HG02885 (cell line): ENCODE results near the gene TMIE.

Experiments used
- ATAC-seq: cut with Tn5 transposase; IDR thresholded peaks from one replicate; pipeline ENCODE4 v1.9.1; 2021; ENCODE audit warnings: mild to moderate bottlenecking; ENCODE audit not compliant: unreplicated experiment, poor library complexity

The TMIE gene

DNA sequence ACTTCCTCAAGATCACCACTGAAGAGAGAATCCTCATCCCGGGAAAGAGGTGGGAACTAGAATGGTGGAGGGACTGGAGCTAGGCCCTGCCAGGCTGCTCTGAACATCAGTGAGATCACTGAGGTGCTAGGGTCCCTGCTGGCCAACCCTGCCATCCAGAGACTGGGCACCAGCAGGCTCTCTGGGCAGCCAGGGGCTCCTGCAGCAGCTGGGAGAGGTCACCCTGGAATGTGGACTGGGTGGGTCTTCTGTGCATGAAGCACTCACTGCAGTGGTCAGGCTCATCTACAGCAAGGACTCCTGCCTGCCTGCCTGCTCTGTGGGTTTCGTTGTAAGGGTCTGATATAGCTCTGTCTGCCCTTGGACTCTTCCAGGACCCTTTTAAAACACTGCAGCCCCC, 32.6 kb upstream of the TMIE start:
- no peak for ATAC-seq

DNA sequence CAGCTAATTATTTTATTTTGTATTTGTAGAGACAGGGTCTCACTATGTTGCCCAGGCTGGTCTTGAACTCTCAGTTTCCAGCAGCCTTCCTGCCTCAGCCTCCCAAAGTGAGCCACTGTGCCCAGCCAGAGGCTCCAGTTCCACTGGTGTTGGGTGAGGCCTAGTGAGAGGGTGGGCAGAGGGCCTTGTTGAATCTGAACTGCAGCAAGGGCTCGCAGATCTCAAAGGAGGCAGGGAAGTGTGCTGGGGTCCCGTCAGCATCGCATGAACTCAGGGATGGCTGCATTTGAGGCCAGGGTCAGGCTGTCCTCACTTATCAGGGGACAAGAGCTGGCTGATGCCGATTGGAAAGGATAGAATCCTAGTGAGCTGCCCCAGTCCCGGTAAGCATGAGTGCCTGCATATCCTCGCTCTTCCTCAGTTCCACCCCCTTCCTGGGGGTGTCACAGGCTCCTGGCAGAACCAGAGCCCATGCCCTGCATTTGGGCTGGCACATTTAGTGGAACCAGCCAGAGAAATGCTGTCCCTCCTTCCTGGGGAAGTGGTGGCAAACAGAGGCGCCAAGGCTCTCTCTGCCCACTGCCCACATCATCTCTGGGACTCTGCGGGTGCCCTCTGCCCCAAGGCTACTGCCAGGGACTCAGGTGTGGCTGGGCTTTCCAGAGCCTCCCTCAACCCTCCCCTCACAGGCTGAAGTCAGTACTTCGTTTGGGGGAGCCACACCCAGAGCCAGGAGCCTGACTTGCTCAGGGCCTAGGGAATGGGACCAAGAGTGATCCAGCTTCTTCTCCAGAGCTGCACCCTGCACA, 31.8 kb upstream of the TMIE start:
- ATAC-seq: no peak

DNA sequence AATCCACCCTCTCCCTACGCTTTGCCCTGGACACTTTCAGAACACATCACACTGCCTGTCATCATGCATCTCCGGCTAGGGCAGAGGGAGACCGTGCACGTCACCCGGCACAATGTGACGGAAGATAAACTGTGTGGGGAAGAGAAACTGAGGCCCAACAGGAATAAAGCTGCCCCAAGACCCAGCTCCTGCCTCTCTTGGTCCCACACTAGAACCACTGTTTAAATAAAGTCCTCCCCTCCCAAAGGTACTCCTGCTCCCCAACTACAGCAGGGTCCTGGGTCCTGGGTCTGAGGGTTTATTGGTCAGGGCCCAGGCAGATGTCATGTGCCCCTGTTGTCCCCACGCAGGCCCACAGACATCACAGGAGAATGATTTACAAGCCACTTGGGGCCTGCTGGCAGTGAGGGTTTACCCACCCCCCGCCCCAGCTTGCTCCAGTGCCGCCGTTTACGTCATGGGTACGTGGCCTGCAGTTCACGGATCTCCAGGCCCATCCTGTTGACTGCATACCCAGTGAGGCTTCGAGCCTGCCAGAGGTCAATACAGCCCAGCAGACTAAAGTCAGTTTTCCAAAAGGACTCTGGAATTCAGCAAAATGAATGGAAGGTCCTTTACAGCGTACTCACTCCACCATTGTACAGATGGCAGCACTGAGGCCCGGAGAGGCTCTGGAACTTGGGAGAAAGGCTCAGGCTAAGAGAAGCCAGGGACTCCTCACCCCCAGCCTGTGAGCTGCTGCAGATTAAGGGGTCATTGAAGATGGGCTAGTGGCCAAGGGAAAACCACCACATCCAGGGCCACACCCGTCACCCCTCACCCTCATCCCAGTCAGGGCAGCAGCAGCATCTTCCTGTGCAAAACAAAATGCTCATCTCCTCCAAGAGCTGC, 30.9 kb upstream of the TMIE start:
- ATAC-seq: no peak

GRCh38 chr3:46670891-46671427, 30.2 kb upstream of the TMIE start:
- no peak for ATAC-seq

DNA sequence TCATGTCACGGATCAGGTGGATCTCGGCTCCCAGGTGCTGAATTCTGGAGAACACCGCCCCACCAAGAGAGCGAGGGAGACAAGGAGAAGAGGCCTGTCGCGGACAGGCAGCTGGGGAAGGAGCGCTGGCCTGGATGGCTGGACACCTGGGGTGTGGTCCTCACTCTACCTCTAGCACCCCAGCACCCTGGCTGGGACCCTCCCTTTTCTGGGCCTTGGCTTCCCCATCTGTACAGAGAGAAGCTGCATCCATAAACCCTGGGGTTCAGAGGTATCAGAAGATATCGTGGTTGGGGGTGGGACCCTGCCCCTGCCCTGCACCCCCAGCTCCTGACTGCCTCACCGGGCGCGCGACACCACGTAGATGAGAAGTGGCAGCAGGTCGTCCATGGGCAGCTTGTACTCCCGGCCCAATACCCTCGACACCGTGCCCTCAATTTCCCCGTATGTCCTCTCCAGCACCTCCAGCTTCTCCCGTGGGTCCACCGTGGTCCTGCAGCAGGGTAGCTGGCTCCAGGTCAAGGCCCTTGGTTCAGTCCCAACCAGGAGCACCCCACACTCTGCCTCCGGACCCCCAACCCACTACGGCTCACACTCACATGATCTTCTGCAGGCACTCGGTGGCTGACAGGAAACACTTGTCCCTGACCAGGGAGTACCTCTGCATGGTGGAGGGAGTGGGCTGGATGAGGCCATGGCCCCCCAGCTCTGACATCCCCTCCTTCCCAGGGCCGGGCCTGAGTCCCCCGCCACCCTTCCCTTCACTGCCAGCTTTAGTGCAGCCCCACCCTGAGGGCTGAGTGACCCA, 29.4 kb upstream of the TMIE start:
- no peak for ATAC-seq

GRCh38 chr3:46672349-46672695, 28.9 kb upstream of the TMIE start:
- no peak for ATAC-seq

GRCh38 chr3:46673151-46674030, 27.8 kb upstream of the TMIE start:
- ATAC-seq: no peak

DNA sequence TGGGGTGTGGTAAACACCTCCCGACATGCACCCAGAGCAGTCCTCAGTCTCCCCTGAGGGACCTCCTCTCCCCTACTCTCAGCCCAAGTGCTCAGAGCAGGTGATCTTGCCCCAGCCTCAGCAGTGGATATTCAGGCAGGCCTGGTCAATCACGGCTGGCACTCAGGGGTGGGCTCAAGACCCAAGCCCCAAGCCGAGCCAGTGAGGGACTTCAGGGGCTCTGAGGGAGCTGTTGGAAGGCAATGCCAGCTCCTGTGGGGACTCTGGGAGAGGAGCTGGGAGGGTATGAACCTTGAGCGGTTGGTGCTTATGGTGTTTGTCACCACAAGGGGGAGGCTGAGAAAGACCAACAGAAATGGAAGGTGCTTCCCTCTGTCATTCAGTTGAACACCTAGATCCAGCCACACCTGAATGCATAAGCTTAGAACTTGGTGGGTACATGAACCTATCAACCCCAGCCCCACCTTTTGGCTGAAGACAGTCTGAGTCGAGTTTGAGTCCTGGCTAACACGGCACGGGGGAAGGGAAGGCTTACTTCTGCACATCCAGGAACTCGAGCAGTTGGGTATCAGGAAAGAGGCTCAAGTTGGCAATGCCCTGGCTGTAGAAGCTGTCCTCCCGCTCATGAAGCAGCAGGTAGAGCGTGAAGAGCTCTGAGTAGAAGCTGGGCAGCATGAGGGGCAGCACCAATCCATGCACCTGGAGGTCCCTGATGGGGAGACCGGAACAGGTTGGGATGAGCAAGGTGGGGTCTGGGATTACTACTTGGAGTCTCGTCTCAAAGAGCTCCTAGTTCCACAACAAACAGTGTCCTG, 27.0 kb upstream of the TMIE start:
- no peak for ATAC-seq

GRCh38 chr3:46675426-46675825, 25.8 kb upstream of the TMIE start:
- no peak for ATAC-seq

GRCh38 chr3:46675843-46676567, 25.2 kb upstream of the TMIE start:
- no peak for ATAC-seq

DNA sequence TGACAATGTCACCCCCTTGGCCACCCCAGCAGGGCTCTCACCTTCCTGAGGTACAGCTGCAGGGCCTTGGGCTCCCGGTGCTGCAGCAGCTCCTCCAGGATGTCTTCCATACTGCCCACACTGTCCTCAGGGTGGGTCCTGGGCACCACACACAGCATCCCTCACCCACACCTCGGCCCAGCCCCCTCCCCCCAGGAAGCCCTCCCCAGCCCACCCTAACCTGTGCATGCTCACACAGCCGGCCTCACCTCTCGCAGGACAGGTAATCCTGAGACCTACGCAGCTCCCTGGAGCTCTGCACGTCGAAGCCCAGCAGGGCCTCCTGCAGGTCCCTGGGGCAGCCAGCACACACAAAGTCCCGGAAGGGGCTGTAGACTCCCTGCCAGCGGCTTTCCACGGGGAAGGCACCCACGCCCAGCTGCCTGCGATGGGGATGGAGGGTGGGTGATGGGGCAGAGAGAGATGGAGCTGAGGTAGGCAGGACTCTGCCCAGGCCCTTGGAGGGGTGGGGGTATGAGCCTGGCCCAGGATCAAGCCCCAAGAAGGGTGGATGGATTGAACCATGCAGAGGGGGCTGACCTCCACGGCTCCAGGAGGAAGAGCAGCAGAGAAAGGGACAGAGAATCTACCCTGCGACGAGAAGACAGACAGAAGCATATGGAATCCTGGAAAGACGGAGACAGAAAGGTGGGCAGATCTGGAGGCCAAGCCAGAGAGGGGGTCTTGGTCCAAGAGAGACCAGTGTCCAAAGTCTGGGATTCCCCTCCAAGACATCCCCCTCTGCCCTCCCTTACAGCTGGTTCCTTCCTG, 24.4 kb upstream of the TMIE start:
- no peak for ATAC-seq

DNA sequence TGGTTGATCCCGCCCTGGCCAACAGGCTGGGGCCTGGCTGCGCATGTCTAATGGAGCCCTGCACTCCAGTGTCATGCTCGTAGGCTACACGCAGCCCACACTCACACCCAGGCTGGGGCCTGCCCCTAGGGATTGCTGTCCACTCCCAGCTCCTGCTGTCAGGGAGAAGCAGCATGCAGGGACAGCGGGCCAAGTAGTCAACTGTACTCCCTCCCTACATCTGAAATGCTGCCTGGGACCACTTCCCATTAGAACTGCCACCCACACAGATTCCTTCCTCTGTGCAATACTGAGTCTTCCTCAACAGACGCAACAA, 23.8 kb upstream of the TMIE start:
- ATAC-seq: no peak

DNA sequence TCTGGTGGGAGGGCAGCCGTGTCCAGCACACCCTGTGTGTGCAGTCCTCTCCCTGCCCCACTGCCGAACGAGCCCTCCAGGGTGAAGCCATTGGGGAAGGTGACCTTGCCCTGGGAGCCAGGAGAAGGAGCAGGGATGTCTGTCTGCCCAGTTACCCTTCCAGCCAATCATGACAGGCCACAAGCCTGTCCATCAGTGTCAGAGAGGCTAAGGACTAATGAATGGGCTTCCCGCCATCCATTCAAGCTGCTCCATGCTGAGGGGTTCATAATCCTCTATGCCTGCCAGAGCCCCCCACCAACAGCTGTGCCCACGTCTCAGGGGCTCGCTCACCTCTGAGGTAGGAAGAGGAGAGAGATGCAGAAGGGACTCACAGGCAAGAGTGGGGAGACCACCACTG, 22.9 kb upstream of the TMIE start:
- no peak for ATAC-seq

DNA sequence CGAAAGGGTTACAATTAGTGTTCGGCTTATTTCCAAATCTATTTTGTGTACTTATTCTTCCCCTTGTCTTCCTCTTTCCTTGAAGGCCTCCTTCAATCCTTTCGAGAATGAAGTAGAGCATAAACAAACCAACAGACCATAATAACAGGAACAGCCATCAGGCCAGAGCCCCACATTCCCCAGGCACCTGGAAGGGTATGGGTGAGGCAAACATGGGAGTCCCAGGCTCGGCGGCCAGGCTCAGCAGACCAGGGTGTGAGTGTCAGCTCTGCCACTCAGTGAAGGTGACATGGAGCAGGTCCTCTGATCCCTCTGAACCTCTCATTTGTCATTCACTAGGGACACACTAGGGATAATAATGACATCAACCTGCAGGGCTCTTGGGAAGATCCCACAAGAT, 21.5 kb upstream of the TMIE start:
- ATAC-seq: no peak

DNA sequence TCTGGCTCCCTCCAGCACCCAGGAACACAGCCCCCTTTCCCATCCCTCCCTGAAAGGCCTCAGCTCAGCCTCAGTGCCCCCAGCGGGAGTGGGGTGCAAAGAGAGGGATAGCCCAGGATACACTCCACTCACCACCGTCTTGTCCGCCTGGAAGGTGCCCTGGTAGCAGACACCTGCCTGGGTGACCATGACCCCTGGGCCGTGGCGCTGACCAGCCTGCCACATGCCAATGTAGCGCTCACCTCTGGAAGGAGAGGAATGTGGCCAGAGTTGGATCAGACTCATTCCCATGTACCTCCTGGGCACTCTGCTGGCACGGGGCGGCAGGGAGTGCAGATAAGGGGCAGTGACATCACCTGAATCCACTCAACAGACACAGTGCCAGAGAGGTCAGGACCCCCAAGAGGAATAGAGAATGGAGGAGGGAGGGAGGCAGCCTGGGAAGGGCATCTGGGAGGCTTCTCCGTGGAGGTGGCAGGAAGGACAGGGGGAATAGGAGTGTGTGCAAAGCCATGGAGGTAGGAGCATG, 20.8 kb upstream of the TMIE start:
- ATAC-seq: no peak

- ATAC-seq: no peak
Measured at GRCh38 chr3:46681387-46681786, 19.8 kb upstream of the TMIE start.

DNA sequence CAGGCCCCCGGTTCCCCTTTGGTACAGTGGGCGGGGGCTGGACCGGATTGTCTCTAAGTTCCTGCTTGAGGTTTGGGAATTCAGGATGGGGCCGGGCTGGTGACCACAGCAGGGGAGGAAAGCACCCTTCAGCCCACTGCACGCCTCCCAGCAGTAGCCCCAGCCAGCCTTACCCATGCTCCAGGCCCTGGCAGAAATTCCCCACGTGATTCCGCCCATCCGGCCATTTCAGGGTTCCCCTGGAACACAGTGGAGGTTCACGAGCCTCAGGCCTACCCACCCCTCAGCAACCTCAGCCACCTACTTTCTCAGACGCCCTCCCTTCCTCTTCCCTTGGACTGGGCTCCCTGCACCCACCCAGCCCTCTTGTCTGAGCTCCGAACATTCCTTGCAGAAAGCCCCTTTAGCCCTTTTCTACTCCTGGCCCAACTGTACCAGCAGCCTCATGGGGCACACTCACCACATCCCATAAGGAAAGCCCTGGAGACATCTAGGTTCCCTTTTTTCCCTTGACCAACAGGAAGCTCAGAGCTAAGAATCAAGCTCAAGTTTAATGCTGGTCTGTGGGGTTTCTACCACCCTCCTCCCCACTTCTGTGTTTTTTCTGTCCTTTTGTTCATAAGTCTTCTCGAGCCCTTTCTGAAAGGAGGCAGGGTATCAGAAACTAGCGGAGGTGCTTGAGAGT, 19.2 kb upstream of the TMIE start:
- no peak for ATAC-seq
